Choroid plexus epithelial cell (primary cell): ENCODE results near the gene ADGRF4.

Source experiments
- DNase-seq: peaks from one replicate; pipeline ENCODE4 v3.0.0-alpha.2; 2010; ENCODE audit warnings: low read depth
- H3K4me3 ChIP-seq: 2 replicates; pipeline ENCODE4 v1.5.1; 2011; ENCODE audit warnings: low read depth, mild to moderate bottlenecking, control low read depth, low read length, moderate library complexity
- TF ChIP-seq, protein P1 (sequence below): conservative IDR thresholded peaks from 2 replicates; pipeline ENCODE4 v1.5.1; 2011; ENCODE audit warnings: low read depth, mild to moderate bottlenecking, control low read depth, inconsistent platforms, low read length, moderate library complexity

ADGRF4 gene

DNA sequence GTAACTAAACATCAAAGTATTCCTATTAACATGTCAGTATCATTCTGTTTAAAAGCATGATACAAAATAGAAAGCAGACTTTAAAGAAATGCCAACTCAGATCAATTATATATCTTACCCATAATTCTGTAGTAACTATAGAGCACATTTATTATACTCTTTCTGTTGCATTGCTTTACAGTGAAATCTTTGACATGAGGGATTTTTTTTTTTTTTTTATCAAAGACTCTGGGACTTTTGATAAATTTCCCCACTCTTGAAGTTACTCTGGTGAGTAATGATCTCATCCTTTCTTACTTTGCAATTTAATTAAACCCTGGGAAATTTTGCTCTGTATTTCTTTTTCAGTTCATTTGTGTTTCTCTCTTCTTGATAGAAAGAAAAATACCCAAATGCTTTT, 17.4 kb downstream of the ADGRF4 start:
- TF ChIP-seq, protein P1, sequence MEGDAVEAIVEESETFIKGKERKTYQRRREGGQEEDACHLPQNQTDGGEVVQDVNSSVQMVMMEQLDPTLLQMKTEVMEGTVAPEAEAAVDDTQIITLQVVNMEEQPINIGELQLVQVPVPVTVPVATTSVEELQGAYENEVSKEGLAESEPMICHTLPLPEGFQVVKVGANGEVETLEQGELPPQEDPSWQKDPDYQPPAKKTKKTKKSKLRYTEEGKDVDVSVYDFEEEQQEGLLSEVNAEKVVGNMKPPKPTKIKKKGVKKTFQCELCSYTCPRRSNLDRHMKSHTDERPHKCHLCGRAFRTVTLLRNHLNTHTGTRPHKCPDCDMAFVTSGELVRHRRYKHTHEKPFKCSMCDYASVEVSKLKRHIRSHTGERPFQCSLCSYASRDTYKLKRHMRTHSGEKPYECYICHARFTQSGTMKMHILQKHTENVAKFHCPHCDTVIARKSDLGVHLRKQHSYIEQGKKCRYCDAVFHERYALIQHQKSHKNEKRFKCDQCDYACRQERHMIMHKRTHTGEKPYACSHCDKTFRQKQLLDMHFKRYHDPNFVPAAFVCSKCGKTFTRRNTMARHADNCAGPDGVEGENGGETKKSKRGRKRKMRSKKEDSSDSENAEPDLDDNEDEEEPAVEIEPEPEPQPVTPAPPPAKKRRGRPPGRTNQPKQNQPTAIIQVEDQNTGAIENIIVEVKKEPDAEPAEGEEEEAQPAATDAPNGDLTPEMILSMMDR = no peak
- no peak for DNase-seq
- no peak overlapping the region for H3K4me3 ChIP-seq

- TF ChIP-seq, protein P1 = no peak
- H3K4me3 ChIP-seq = no peak overlapping the region
These were observed 17.8 kb downstream of the ADGRF4 start for GRCh38 chr6:47716207-47716606.

DNA sequence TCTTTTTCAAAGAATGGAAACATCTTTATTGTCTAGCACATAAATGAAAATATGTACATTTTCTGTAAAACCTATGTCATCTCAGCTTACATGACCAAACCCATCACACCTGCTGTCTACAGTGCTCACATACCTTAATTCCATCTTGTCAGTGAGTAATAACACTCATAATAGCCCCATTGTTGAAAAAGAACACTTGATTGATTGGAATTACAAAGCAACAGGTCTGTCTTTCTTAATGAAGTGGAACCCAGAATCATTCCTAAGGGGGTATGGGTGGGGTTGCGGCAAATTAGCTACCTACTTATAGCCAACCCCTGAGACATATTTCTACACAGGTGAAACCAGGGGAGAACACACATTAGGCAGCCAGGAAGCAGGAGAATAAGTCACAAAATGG, 20.2 kb downstream of the ADGRF4 start:
- TF ChIP-seq, protein P1 = no peak
- no peak for DNase-seq
- H3K4me3 ChIP-seq = no peak overlapping the region

More at GRCh38 chr6:47716207-47716606, 17.8 kb downstream of the ADGRF4 start:
- no peak for DNase-seq

- TF ChIP-seq, protein P1 = no peak
- no peak overlapping the region for H3K4me3 ChIP-seq
- no peak for DNase-seq
These were observed 22.8 kb downstream of the ADGRF4 start for GRCh38 chr6:47721189-47721588.

- TF ChIP-seq, protein P1 = no peak
- no peak overlapping the region for H3K4me3 ChIP-seq
- DNase-seq = no peak
These were observed 23.8 kb downstream of the ADGRF4 start for GRCh38 chr6:47722194-47722593.

GRCh38 chr6:47724300-47724699, 25.9 kb downstream of the ADGRF4 start:
- no peak overlapping the region for H3K4me3 ChIP-seq
- TF ChIP-seq, protein P1 = no peak
- DNase-seq = no peak

GRCh38 chr6:47727391-47727790, 29.0 kb downstream of the ADGRF4 start:
- TF ChIP-seq, protein P1 = no peak
- DNase-seq = no peak
- no peak overlapping the region for H3K4me3 ChIP-seq
